Measurements from ENCODE around the gene EIF3A. TPM values are rescaled to one million over a fixed set of nuclear protein-coding genes. Genes with fewer than 3 reads are reported as not detected.

Gene EIF3A
- total and polyA plus RNA-seq, 2 donors = 41.2 to 67.8 TPM

DNA sequence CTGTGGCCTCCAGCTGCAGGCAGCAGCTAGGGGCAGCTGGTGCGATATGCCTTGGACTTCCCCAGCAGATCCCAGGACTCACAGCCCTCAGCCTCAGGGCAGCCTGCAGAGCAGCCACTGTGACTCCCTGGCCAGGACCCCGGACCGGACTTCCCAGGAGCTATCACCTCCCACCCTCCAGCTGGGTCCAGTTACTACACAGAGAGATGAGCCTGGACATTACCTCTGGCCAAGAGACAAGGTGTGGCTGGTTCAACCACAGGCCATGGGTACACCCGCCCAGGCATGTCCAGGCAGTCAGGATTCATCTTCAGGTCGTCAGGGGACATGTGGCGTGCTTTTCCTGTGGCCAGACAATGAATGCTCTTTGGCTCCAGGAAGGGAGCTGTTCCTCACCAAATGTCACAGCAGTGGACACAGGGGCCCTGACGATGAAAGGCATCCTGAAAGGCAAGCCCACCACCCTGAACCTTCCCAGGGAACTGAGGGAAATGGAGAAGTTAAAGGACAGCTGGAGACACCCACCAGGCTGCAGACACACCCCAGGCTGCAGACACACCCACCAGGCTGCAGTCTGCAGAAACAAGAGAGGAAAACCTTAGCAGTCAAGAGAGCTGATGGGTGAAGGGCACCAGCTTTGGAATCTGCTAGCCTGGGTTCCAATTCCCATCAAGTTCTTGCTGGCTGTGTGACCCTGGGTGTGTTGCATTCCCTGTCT, 76.9 kb downstream of the EIF3A start:
- no peak overlapping the region for H3K27ac ChIP-seq (ENCODE audit: low read depth in 1 of 2, low read length in 1 of 2)
- WGBS = 77% methylated on average over 7 of the region's 7 CpGs
- DNase-seq (ENCODE audit: low read depth in 6 of 9, low spot score in 9 of 9) = no peak
- H3K9me3 ChIP-seq (ENCODE audit: control insufficient read depth in 2 of 2, insufficient read depth in 1 of 2, low read length in 1 of 2) = no peaks in the 10 kb centered on the region
- peaks cover 0 to 6% of the 10 kb centered on the region in 2 donors for H3K27me3 ChIP-seq (ENCODE audit: control insufficient read depth in 2 of 2, insufficient read depth in 1 of 2, low read length in 1 of 2)
- H3K36me3 ChIP-seq (ENCODE audit: control insufficient read depth in 2 of 2, insufficient read depth in 2 of 2, low read length in 1 of 2) = no peaks in the 10 kb centered on the region
- H3K4me1 ChIP-seq (ENCODE audit: control insufficient read depth in 2 of 2, insufficient read depth in 2 of 2, low read length in 2 of 2) = no peaks in the 10 kb centered on the region
- H3K4me3 ChIP-seq (ENCODE audit: low read length in 2 of 2) = no peak overlapping the region

DNA sequence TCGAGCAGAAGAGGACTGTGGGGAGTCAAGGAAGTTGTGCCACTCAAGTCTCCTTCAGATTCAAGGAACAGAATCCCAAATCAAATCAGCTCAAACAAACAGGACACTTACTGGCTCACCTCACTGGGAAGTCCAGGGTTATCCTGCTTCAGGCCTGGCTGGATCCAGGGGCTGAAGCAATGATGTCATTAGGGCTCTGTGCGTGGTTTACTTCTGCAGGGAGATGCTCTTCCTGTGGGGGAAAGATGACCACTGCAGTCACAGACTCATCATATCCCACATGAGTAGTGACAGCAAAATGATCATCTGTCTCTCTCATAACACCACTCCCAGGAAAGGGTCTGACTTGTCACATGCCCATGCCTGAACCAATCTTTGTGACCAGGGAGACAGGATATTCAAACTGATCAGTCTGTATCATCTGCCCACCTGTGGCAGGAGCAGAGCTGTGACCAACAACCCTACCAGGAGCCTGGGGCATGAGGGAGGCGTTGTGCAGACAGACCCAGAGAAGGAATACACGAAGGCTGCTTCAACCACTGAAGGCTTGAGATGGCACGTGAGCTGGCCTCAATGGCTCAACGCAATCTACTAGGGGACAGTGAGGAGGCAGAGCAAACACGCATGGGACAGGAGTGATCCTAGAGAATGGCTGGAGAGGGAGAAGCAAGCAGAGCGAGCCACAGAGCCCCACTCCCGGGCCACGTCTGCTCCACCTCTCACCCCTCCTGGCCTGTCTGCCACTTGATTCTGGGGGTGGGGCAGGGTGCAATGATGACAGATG, 78.7 kb downstream of the EIF3A start:
- Histone ChIP-seq H3K4me1 (ENCODE audit: control insufficient read depth in 2 of 2, insufficient read depth in 2 of 2, low read length in 2 of 2) (no peaks in the 10 kb centered on the region), H3K36me3 (ENCODE audit: control insufficient read depth in 2 of 2, insufficient read depth in 2 of 2, low read length in 1 of 2) (no peaks in the 10 kb centered on the region), H3K9me3 (ENCODE audit: control insufficient read depth in 2 of 2, insufficient read depth in 1 of 2, low read length in 1 of 2) (no peaks in the 10 kb centered on the region), H3K4me3 (ENCODE audit: low read length in 2 of 2) (no peak overlapping the region), H3K27ac (ENCODE audit: low read depth in 1 of 2, low read length in 1 of 2) (no peak overlapping the region), H3K27me3 (ENCODE audit: control insufficient read depth in 2 of 2, insufficient read depth in 1 of 2, low read length in 1 of 2) (peaks cover 0 to 6% of the 10 kb centered on the region in 2 donors)
- no peak for DNase-seq (ENCODE audit: low read depth in 6 of 9, low spot score in 9 of 9)
- 95% methylated on average over 10 of the region's 10 CpGs for WGBS

DNA sequence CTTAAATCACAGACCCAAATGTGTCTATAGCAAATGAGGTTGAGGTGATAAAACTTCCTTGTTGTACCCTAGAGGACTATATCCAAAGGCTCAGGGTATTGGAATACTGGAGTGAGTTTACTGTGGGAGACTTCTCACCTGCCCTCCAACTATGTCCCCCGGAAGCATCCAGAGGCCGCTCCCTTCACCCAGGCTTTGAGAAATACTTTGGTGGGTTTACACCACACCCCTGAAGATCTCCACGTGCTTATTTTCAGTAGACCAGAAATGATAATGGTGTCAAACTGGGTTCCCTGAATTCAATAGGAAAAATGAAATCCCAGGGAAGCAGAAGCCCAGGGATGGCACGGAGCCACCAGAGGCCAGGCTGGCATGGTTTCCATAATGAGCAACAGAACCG, 82.4 kb downstream of the EIF3A start:
- Histone ChIP-seq H3K27me3 (ENCODE audit: control insufficient read depth in 2 of 2, insufficient read depth in 1 of 2, low read length in 1 of 2) (peaks cover 0 to 2% of the 10 kb centered on the region in 2 donors), H3K4me1 (ENCODE audit: control insufficient read depth in 2 of 2, insufficient read depth in 2 of 2, low read length in 2 of 2) (no peaks in the 10 kb centered on the region), H3K4me3 (ENCODE audit: low read length in 2 of 2) (no peak overlapping the region), H3K27ac (ENCODE audit: low read depth in 1 of 2, low read length in 1 of 2) (no peak overlapping the region), H3K36me3 (ENCODE audit: control insufficient read depth in 2 of 2, insufficient read depth in 2 of 2, low read length in 1 of 2) (no peaks in the 10 kb centered on the region), H3K9me3 (ENCODE audit: control insufficient read depth in 2 of 2, insufficient read depth in 1 of 2, low read length in 1 of 2) (no peaks in the 10 kb centered on the region)
- DNase-seq (ENCODE audit: low read depth in 6 of 9, low spot score in 9 of 9) = no peak
- WGBS = 94% methylated on average over 5 of the region's 5 CpGs

DNA sequence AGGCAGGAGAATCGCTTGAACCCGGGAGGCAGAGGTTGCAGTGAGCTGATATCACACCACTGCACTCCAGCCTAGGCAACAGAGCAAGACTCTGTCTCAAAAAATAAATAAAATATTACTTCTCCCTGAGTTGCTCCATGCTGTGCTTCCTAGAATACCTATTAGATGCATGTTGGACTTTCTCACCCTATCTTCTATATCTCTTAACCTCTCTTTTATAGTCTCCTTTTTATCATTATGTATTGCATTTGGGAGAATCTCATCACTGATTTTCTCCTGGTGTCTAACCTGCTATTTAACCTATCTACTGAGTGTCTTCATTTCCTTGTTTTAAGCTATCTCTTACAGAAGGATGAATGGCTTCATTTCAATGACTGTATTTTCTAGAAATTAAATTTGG, 83.2 kb downstream of the EIF3A start:
- Histone ChIP-seq H3K4me3 (ENCODE audit: low read length in 2 of 2) (no peak overlapping the region), H3K27ac (ENCODE audit: low read depth in 1 of 2, low read length in 1 of 2) (no peak overlapping the region), H3K9me3 (ENCODE audit: control insufficient read depth in 2 of 2, insufficient read depth in 1 of 2, low read length in 1 of 2) (no peaks in the 10 kb centered on the region), H3K27me3 (ENCODE audit: control insufficient read depth in 2 of 2, insufficient read depth in 1 of 2, low read length in 1 of 2) (peaks cover 0 to 2% of the 10 kb centered on the region in 2 donors), H3K36me3 (ENCODE audit: control insufficient read depth in 2 of 2, insufficient read depth in 2 of 2, low read length in 1 of 2) (no peaks in the 10 kb centered on the region), H3K4me1 (ENCODE audit: control insufficient read depth in 2 of 2, insufficient read depth in 2 of 2, low read length in 2 of 2) (no peaks in the 10 kb centered on the region)
- WGBS = 98% methylated on average over 2 of the region's 2 CpGs
- no peak for DNase-seq (ENCODE audit: low read depth in 6 of 9, low spot score in 9 of 9)

DNA sequence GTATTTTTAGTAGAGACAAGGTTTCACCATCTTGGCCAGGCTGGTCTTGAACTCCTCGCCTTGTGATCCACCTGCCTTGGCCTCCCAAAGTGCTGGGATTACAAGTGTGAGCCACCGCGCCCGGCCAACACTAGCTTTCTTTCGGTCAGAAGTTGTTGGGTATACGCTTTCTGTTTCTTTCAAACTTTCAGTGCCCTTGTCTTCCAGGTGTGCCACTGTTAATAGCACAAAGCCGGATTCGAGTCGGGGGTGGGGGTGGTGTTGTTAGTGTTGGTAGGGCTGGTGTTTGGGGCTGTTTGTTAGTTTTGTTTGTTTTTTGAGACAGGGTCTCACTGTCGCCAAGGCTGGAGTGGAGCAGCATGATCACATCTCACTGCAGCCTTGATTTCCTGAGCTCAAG, 84.9 kb downstream of the EIF3A start:
- 92% methylated on average over 10 of the region's 10 CpGs for WGBS
- H3K9me3 ChIP-seq (ENCODE audit: control insufficient read depth in 2 of 2, insufficient read depth in 1 of 2, low read length in 1 of 2) = no peaks in the 10 kb centered on the region
- H3K27ac ChIP-seq (ENCODE audit: low read depth in 1 of 2, low read length in 1 of 2) = no peak overlapping the region
- no peaks in the 10 kb centered on the region for H3K4me1 ChIP-seq (ENCODE audit: control insufficient read depth in 2 of 2, insufficient read depth in 2 of 2, low read length in 2 of 2)
- DNase-seq (ENCODE audit: low read depth in 6 of 9, low spot score in 9 of 9) = no peak
- no peaks in the 10 kb centered on the region for H3K36me3 ChIP-seq (ENCODE audit: control insufficient read depth in 2 of 2, insufficient read depth in 2 of 2, low read length in 1 of 2)
- H3K4me3 ChIP-seq (ENCODE audit: low read length in 2 of 2) = no peak overlapping the region
- peaks cover 0 to 1% of the 10 kb centered on the region in 2 donors for H3K27me3 ChIP-seq (ENCODE audit: control insufficient read depth in 2 of 2, insufficient read depth in 1 of 2, low read length in 1 of 2)

DNA sequence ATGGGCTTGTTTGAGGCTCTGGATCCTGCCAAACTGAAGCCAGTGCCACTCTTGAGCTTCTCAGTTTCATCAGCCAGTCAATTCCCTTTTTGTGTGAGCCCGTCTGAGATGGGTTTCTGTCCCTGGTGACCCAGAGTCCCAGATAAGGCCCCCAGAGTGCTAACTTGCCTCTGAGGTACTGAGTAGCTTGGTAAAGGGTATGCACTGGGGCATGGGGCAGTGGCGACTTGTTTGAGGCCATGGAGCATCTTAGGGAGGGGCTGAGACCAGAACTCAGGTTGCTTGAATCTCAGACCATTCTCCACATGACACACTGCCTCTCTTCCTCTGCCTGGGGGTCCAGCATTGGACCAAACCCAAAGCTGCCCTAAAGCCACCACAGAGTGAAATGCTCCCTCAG, 86.3 kb downstream of the EIF3A start:
- Histone ChIP-seq H3K27me3 (ENCODE audit: control insufficient read depth in 2 of 2, insufficient read depth in 1 of 2, low read length in 1 of 2) (no peaks in the 10 kb centered on the region), H3K4me3 (ENCODE audit: low read length in 2 of 2) (no peak overlapping the region), H3K4me1 (ENCODE audit: control insufficient read depth in 2 of 2, insufficient read depth in 2 of 2, low read length in 2 of 2) (no peaks in the 10 kb centered on the region), H3K9me3 (ENCODE audit: control insufficient read depth in 2 of 2, insufficient read depth in 1 of 2, low read length in 1 of 2) (no peaks in the 10 kb centered on the region), H3K36me3 (ENCODE audit: control insufficient read depth in 2 of 2, insufficient read depth in 2 of 2, low read length in 1 of 2) (no peaks in the 10 kb centered on the region), H3K27ac (ENCODE audit: low read depth in 1 of 2, low read length in 1 of 2) (no peak overlapping the region)
- WGBS = 90% methylated on average over 2 of the region's 2 CpGs
- no peak for DNase-seq (ENCODE audit: low read depth in 6 of 9, low spot score in 9 of 9)

DNA sequence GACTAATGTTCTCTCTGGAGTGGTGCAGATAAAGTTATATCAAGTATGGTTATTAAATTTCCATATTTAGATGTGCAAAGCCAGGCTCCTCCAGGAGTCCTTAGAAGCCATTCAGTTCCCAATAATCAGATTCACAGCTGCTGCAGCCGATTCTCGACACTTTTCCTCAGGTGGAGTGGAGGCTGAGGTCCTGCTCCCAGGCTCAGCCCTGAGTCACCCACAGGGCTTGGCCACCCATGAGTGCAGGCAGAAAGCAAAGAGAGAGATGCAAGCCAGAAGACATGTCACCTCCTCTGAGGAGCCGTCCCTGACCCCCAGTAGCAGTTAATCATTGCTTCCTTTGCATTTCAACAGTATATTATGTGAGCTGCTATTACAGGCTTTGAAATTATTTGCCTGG, 87.4 kb downstream of the EIF3A start:
- DNase-seq (ENCODE audit: low read depth in 6 of 9, low spot score in 9 of 9) = no peak
- Histone ChIP-seq H3K36me3 (ENCODE audit: control insufficient read depth in 2 of 2, insufficient read depth in 2 of 2, low read length in 1 of 2) (no peaks in the 10 kb centered on the region), H3K27me3 (ENCODE audit: control insufficient read depth in 2 of 2, insufficient read depth in 1 of 2, low read length in 1 of 2) (no peaks in the 10 kb centered on the region), H3K4me3 (ENCODE audit: low read length in 2 of 2) (no peak overlapping the region), H3K9me3 (ENCODE audit: control insufficient read depth in 2 of 2, insufficient read depth in 1 of 2, low read length in 1 of 2) (no peaks in the 10 kb centered on the region), H3K4me1 (ENCODE audit: control insufficient read depth in 2 of 2, insufficient read depth in 2 of 2, low read length in 2 of 2) (no peaks in the 10 kb centered on the region), H3K27ac (ENCODE audit: low read depth in 1 of 2, low read length in 1 of 2) (no peak overlapping the region)
- 93% methylated on average over 3 of the region's 3 CpGs for WGBS

DNA sequence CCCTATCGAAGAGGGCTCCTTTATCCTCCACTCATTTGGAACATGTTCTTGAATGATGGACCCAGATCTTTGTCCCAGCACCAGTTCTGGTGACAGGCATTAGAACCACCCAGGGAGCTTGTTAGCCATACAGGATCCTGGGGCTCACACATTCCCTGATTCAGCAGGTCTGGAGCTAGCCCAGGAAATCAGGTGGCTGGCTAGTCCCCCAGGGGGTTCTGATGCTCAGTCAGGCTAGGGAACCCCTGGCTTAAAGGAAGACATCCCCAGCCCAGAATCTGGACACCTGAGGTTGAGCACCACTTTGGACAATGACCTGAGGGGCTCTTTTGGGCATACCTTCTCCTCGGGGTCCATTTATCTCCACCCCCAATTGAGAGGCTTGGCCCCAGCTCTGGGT, 88.1 kb downstream of the EIF3A start:
- H3K4me3 ChIP-seq (ENCODE audit: low read length in 2 of 2) = no peak overlapping the region
- no peaks in the 10 kb centered on the region for H3K4me1 ChIP-seq (ENCODE audit: control insufficient read depth in 2 of 2, insufficient read depth in 2 of 2, low read length in 2 of 2)
- H3K27me3 ChIP-seq (ENCODE audit: control insufficient read depth in 2 of 2, insufficient read depth in 1 of 2, low read length in 1 of 2) = no peaks in the 10 kb centered on the region
- no peak overlapping the region for H3K27ac ChIP-seq (ENCODE audit: low read depth in 1 of 2, low read length in 1 of 2)
- H3K36me3 ChIP-seq (ENCODE audit: control insufficient read depth in 2 of 2, insufficient read depth in 2 of 2, low read length in 1 of 2) = no peaks in the 10 kb centered on the region
- DNase-seq (ENCODE audit: low read depth in 6 of 9, low spot score in 9 of 9) = no peak
- WGBS = 93% methylated on average over 2 of the region's 2 CpGs
- no peaks in the 10 kb centered on the region for H3K9me3 ChIP-seq (ENCODE audit: control insufficient read depth in 2 of 2, insufficient read depth in 1 of 2, low read length in 1 of 2)

DNA sequence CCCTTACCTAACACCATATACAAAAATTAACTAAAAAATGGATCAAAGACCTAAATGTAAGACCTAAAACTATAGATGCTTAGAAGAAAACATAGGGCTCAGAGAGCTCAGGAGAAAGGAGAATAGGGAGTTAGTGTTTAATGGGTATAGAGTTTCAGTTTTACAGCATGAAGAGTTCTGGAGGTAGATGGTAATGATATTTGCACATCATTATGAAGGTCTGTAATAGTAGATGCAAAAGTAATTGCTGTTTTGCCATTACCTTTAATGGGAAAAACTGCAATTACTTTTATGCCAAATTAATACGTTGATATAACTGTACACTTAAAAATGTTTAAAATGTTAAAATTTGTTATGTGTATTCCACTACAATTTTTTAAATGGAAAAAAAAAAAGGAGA, 90.3 kb downstream of the EIF3A start:
- no peak overlapping the region for H3K4me3 ChIP-seq (ENCODE audit: low read length in 2 of 2)
- H3K36me3 ChIP-seq (ENCODE audit: control insufficient read depth in 2 of 2, insufficient read depth in 2 of 2, low read length in 1 of 2) = no peaks in the 10 kb centered on the region
- H3K27me3 ChIP-seq (ENCODE audit: control insufficient read depth in 2 of 2, insufficient read depth in 1 of 2, low read length in 1 of 2) = no peaks in the 10 kb centered on the region
- WGBS = 93% methylated on average over 1 of the region's 1 CpG
- H3K9me3 ChIP-seq (ENCODE audit: control insufficient read depth in 2 of 2, insufficient read depth in 1 of 2, low read length in 1 of 2) = peaks cover 0 to 4% of the 10 kb centered on the region in 2 donors
- DNase-seq (ENCODE audit: low read depth in 6 of 9, low spot score in 9 of 9) = no peak
- H3K27ac ChIP-seq (ENCODE audit: low read depth in 1 of 2, low read length in 1 of 2) = no peak overlapping the region
- H3K4me1 ChIP-seq (ENCODE audit: control insufficient read depth in 2 of 2, insufficient read depth in 2 of 2, low read length in 2 of 2) = no peaks in the 10 kb centered on the region

All from thymus (tissue), 11 donors.